GM23338 (cell line): ENCODE data around the gene NTM. TPM values are rescaled to one million over a fixed set of nuclear protein-coding genes. Genes with fewer than 3 reads are reported as not detected.

Experiments used
- ATAC-seq: fragments of 200-7000 bp; cut with Tn5 transposase; 3 replicates; pipeline ENCODE4 v1.9.1; 2020
- DNase-seq: peaks from one replicate; pipeline ENCODE4 v3.0.0-alpha.2; 2015; ENCODE audit warnings: low spot score
- H2AFZ ChIP-seq: fragments of 200-600 bp; sonication (generic); 2 replicates; pipeline ENCODE4 v1.8.0; 2016; ENCODE audit warnings: antibody characterized with exemption, mild to moderate bottlenecking, moderate library complexity
- H3F3A ChIP-seq: fragments of 200-600 bp; sonication (generic); replicated peaks from 2 replicates; pipeline ENCODE4 v1.8.0; 2017; ENCODE audit warnings: antibody characterized with exemption, mixed run types, low read depth
- H3K27ac ChIP-seq: fragments of 200-600 bp; sonication (generic); 2 replicates; pipeline ENCODE4 v1.6.1; 2016; ENCODE audit warnings: low read depth
- H3K27me3 ChIP-seq: fragments of 200-600 bp; sonication (generic); 2 replicates; pipeline ENCODE4 v1.8.0; 2016; ENCODE audit warnings: mild to moderate bottlenecking, mixed run types, moderate library complexity; ENCODE audit not compliant: insufficient read depth
- H3K36me3 ChIP-seq: fragments of 200-600 bp; sonication (generic); 2 replicates; pipeline ENCODE4 v1.8.0; 2016; ENCODE audit warnings: mild to moderate bottlenecking; ENCODE audit not compliant: insufficient read depth
- H3K4me1 ChIP-seq: fragments of 200-600 bp; sonication (generic); 2 replicates; pipeline ENCODE4 v1.8.0; 2016; ENCODE audit warnings: mild to moderate bottlenecking, moderate library complexity; ENCODE audit not compliant: insufficient read depth
- H3K4me2 ChIP-seq: fragments of 200-600 bp; sonication (generic); 2 replicates; pipeline ENCODE4 v1.7.1; 2017; ENCODE audit warnings: mixed run types
- H3K4me3 ChIP-seq: fragments of 200-600 bp; sonication (generic); 2 replicates; pipeline ENCODE4 v1.6.1; 2016; ENCODE audit warnings: mixed run types
- H3K79me2 ChIP-seq: fragments of 200-600 bp; sonication (generic); replicated peaks from 2 replicates; pipeline ENCODE4 v1.8.0; 2017; ENCODE audit warnings: mild to moderate bottlenecking; ENCODE audit not compliant: insufficient read depth
- H3K9me2 ChIP-seq: fragments of 200-600 bp; sonication (generic); 2 replicates; pipeline ENCODE4 v1.8.0; 2017; ENCODE audit not compliant: insufficient read depth
- H4K20me1 ChIP-seq: fragments of 200-600 bp; sonication (generic); replicated peaks from 2 replicates; pipeline ENCODE4 v1.8.0; 2017; ENCODE audit warnings: mild to moderate bottlenecking; ENCODE audit not compliant: insufficient read depth
- H3K27ac Mint-ChIP-seq: 2 replicates; pipeline ENCODE4 v1.8.0; 2020; ENCODE audit warnings: inconsistent platforms, mild to moderate bottlenecking, moderate library complexity, mixed read lengths
- H3K27me3 Mint-ChIP-seq: 3 replicates; pipeline ENCODE4 v1.8.0; 2022; ENCODE audit warnings: low read depth, mild to moderate bottlenecking, moderate library complexity, mixed read lengths, inconsistent platforms; ENCODE audit not compliant: insufficient read depth, poor library complexity
- H3K36me3 Mint-ChIP-seq: 3 replicates; pipeline ENCODE4 v1.8.0; 2021; ENCODE audit warnings: low read depth, mild to moderate bottlenecking, inconsistent platforms, moderate library complexity, mixed read lengths
- H3K4me1 Mint-ChIP-seq: 3 replicates; pipeline ENCODE4 v1.8.0; 2020; ENCODE audit warnings: mild to moderate bottlenecking, inconsistent platforms, mixed read lengths
- H3K4me3 Mint-ChIP-seq: 3 replicates; pipeline ENCODE4 v1.8.0; 2021; ENCODE audit warnings: moderate library complexity, mild to moderate bottlenecking, inconsistent platforms, mixed read lengths
- H3K9me3 Mint-ChIP-seq: 3 replicates; pipeline ENCODE4 v1.8.0; 2020; ENCODE audit warnings: moderate library complexity, mild to moderate bottlenecking, inconsistent platforms, mixed read lengths
- CTCF ChIP-seq, 2 experiments: fragments of 200-600 bp in 1 of 2; sonication (generic) in 1 of 2; conservative IDR thresholded peaks; 2 replicates each; pipeline versions ENCODE4 v1.5.1 to v1.6.1; 2016 to 2017; ENCODE audit warnings: antibody characterized with exemption in 2 of 2, low read depth in 2 of 2, mild to moderate bottlenecking in 2 of 2, moderate library complexity in 1 of 2
- NANOG ChIP-seq: IDR thresholded peaks from 2 replicates; pipeline ENCODE4 v1.6.1; 2016; ENCODE audit warnings: antibody characterized with exemption, borderline replicate concordance
- POLR2AphosphoS5 ChIP-seq: IDR thresholded peaks from 2 replicates; pipeline ENCODE4 v1.6.1; 2016; ENCODE audit warnings: antibody characterized with exemption, low read depth
- STAT1 ChIP-seq: IDR thresholded peaks from one replicate; pipeline ENCODE4 v1.6.1; 2016; ENCODE audit warnings: antibody characterized with exemption; ENCODE audit not compliant: unreplicated experiment
- ZNF462 ChIP-seq: fragments of 250-450 bp; sonication (Bioruptor Pico); IDR thresholded peaks from 2 replicates; pipeline ENCODE4 v1.5.0; 2020; ENCODE audit warnings: mild to moderate bottlenecking, moderate library complexity
- polyA plus RNA-seq: library from polyadenylated mRNA; unstranded; fragments of >200 nt; fragmentation: Nextera tagmentation; extraction: Ambion mirVana; gene quantifications from 2 replicates; pipeline ENCODE4 v1.2.1, GENCODE V29; 2016
- total RNA-seq: library from RNA; depleted of rRNA; stranded (reverse); fragments of >200 nt; shearing (Covaris generic); gene quantifications from 2 replicates; pipeline ENCODE4 v1.2.3, GENCODE V29; 2014

NTM gene
- total and polyA plus RNA-seq, 2 experiments from 2014 or later, result 10.6 to 14.6 TPM

- no peaks in the 10 kb centered on the region for H3F3A ChIP-seq
- DNase-seq, result no peak
- Mint-ChIP-seq H3K27me3 (peaks cover 11% of the 10 kb centered on the region), H3K9me3 (no peaks in the 10 kb centered on the region), H3K36me3 (no peaks in the 10 kb centered on the region), H3K27ac (no peak overlapping the region), H3K4me3 (no peak overlapping the region), H3K4me1 (peaks cover 19% of the 10 kb centered on the region)
- no peaks in the 10 kb centered on the region for H3K36me3 ChIP-seq
- H3K27me3 ChIP-seq, result no peaks in the 10 kb centered on the region
- H2AFZ ChIP-seq, result no peak overlapping the region
- no peak overlapping the region for H3K4me2 ChIP-seq
- no peak for ATAC-seq
- no peaks in the 10 kb centered on the region for H3K79me2 ChIP-seq
- H3K4me3 ChIP-seq, result no peak overlapping the region
- 0 out of 2 replicates have a peak, but pooled peaks cover 3% of the 10 kb centered on the region for H4K20me1 ChIP-seq
- H3K4me1 ChIP-seq, result peaks cover 10% of the 10 kb centered on the region; the same call in 1 of the 2 replicates
- no peak overlapping the region for H3K27ac ChIP-seq
- no peak for TF ChIP-seq CTCF (conservative IDR thresholded peaks at IDR 0.05; ENCODE audit: low read depth in 2 of 2)
- TF ChIP-seq NANOG, result no peak
- no peak for TF ChIP-seq STAT1
- no peaks in the 10 kb centered on the region for H3K9me2 ChIP-seq
Measured at GRCh38 chr11:131393691-131394090, 23.3 kb downstream of the NTM start.

GRCh38 chr11:131397675-131398074 lies 27.3 kb downstream of the NTM start:
- H3K4me3 Mint-ChIP-seq, result no peak overlapping the region
- H3F3A ChIP-seq, result no peaks in the 10 kb centered on the region
- peaks cover 8% of the 10 kb centered on the region for H3K4me1 Mint-ChIP-seq
- H3K9me3 Mint-ChIP-seq, result no peaks in the 10 kb centered on the region
- no peaks in the 10 kb centered on the region for H3K36me3 ChIP-seq
- TF ChIP-seq ZNF462 (CRISPR knock-in tag) (no peak), POLR2AphosphoS5 (no peak), STAT1 (no peak), NANOG (no peak)
- no peak overlapping the region for H3K27ac ChIP-seq
- no peaks in the 10 kb centered on the region for H3K27me3 ChIP-seq
- H3K4me2 ChIP-seq, result no peak overlapping the region
- H3K9me2 ChIP-seq, result no peaks in the 10 kb centered on the region
- H3K27ac Mint-ChIP-seq, result no peak overlapping the region
- no peaks in the 10 kb centered on the region for H4K20me1 ChIP-seq
- no peaks in the 10 kb centered on the region for H3K79me2 ChIP-seq
- H2AFZ ChIP-seq, result no peak overlapping the region
- no peaks in the 10 kb centered on the region for H3K36me3 Mint-ChIP-seq
- DNase-seq, result no peak
- no peak for ATAC-seq
- H3K4me3 ChIP-seq, result no peak overlapping the region
- peaks cover 6% of the 10 kb centered on the region for H3K27me3 Mint-ChIP-seq
- peaks cover 10% of the 10 kb centered on the region; the same call in 1 of the 2 replicates for H3K4me1 ChIP-seq
